ENCODE measurements around the gene FAM124A. TPM values are rescaled to one million over a fixed set of nuclear protein-coding genes. Genes with fewer than 3 reads are reported as not detected.

Gene FAM124A
- total and polyA plus RNA-seq, 2 donors (not counting 3 experiments of a cell fraction or from before 2014, with no cell fraction given), result 3.8 to 9.9 TPM

DNA sequence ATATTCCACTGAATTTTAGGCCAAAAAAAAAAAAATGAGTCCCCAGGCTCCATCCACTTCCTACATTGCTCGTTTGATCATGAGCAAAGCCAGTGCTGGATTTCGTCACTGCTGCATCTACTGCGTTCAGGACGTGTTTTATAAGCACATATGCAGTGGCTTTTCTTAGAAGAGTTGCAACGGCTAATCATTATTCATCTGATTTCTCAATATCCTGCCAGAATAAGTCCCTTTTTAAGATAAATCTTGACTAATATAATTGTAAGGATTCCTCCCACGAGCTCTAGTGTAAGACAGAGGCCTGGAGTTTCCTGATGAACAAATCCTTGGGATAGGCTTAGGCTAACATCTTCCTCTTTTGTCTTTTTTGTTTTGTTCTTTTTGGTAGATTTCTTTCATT, 19.5 kb downstream of the FAM124A start:
- Histone ChIP-seq H4K20me1 (replicated peaks; ENCODE audit: control insufficient read depth, extremely low read depth, insufficient read depth, low read length) (no peaks in the 10 kb centered on the region), H3K36me3 (ENCODE audit: control insufficient read depth in 2 of 2, extremely low read depth in 1 of 2, insufficient read depth in 2 of 2, low read length in 2 of 2) (no peaks in the 10 kb centered on the region), H3K4me2 (ENCODE audit: insufficient read depth, low read length) (no peak overlapping the region), H3K9me3 (replicated peaks; ENCODE audit: control insufficient read depth, insufficient read depth, low read length) (no peaks in the 10 kb centered on the region), H3K4me3 (replicated peaks in 1 of 3; ENCODE audit: insufficient read depth in 1 of 3, low read depth in 1 of 3, low read length in 3 of 3) (no peak overlapping the region), H2AFZ (ENCODE audit: low read depth, low read length) (no peak overlapping the region), H3K27ac (ENCODE audit: insufficient read depth, low read depth, low read length) (no peak overlapping the region), H3K27me3 (ENCODE audit: control insufficient read depth in 2 of 2, insufficient read depth in 2 of 2, low read length in 2 of 2) (no peaks in the 10 kb centered on the region), H3K79me2 (ENCODE audit: control insufficient read depth, insufficient read depth, low read length) (no peaks in the 10 kb centered on the region), H3K4me1 (ENCODE audit: control insufficient read depth, extremely low read depth, insufficient read depth, low read length) (no peaks in the 10 kb centered on the region), H3K9ac (replicated peaks; ENCODE audit: extremely low read depth, insufficient read depth, low read length) (no peak overlapping the region), H3K9me1 (replicated peaks; ENCODE audit: control insufficient read depth, extremely low read depth, insufficient read depth, low read length) (no peaks in the 10 kb centered on the region)
- ChIA-PET POLR2A (no interaction called here), CTCF (interaction anchor here (1.0 kb wide), 1 partner anchor 45 kb away, joined by 4 read pairs; no protein-coding TSS in a partner anchor)
- BruUV-seq (replicated peaks), result no TSS peak
- DNase-seq (ENCODE audit: low read depth, low spot score) (no peak), FAIRE-seq (no peak)
- intact Hi-C loops (cut with micrococcal nuclease) (no loop called here), dilution Hi-C loops (cut with MboI; ENCODE audit: extremely low pct_ligation_motif_present, low sequenced_read_pairs) (no loop called here)
- TF ChIP-seq, protein P1, sequence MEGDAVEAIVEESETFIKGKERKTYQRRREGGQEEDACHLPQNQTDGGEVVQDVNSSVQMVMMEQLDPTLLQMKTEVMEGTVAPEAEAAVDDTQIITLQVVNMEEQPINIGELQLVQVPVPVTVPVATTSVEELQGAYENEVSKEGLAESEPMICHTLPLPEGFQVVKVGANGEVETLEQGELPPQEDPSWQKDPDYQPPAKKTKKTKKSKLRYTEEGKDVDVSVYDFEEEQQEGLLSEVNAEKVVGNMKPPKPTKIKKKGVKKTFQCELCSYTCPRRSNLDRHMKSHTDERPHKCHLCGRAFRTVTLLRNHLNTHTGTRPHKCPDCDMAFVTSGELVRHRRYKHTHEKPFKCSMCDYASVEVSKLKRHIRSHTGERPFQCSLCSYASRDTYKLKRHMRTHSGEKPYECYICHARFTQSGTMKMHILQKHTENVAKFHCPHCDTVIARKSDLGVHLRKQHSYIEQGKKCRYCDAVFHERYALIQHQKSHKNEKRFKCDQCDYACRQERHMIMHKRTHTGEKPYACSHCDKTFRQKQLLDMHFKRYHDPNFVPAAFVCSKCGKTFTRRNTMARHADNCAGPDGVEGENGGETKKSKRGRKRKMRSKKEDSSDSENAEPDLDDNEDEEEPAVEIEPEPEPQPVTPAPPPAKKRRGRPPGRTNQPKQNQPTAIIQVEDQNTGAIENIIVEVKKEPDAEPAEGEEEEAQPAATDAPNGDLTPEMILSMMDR (IDR thresholded peaks at IDR 0.05; ENCODE audit: extremely low read depth in 1 of 2, insufficient read depth in 1 of 2, low read depth in 1 of 2, low read length in 2 of 2), result no peak
- no peak for TF ChIP-seq GATA2 (IDR thresholded peaks at IDR 0.05; ENCODE audit: insufficient read depth, insufficient read length, low read depth, low read length)
- no peak for TF ChIP-seq POLR2A (IDR thresholded peaks at IDR 0.05; ENCODE audit: low read depth, low read length)
- no peak for TF ChIP-seq EZH2 (IDR thresholded peaks at IDR 0.05; ENCODE audit: borderline replicate concordance, low read depth, low read length, severe bottlenecking)
- TF ChIP-seq JUN (IDR thresholded peaks at IDR 0.05; ENCODE audit: borderline replicate concordance, insufficient read depth, insufficient read length, low read depth), result no peak
- TF ChIP-seq MAX (IDR thresholded peaks at IDR 0.05; ENCODE audit: insufficient read depth, insufficient read length), result no peak
- no peak for TF ChIP-seq FOS (IDR thresholded peaks at IDR 0.05; ENCODE audit: borderline replicate concordance, insufficient read depth, low read length)
- no peak for TF ChIP-seq POLR2AphosphoS5 (IDR thresholded peaks at IDR 0.05; ENCODE audit: insufficient read depth, low read depth, low read length)
- TF ChIP-seq MYC (IDR thresholded peaks at IDR 0.05; ENCODE audit: low read depth, low read length), result no peak

Measured in endothelial cell of umbilical vein (primary cell).